ENCODE measurements around the gene FIZ1. TPM values are rescaled to one million over a fixed set of nuclear protein-coding genes. Genes with fewer than 3 reads are reported as not detected.

FIZ1 gene
- total RNA-seq, 4 donors from 2014 or later = 4.7 to 11.2 (median 9.9) TPM

GRCh38 chr19:55643003-55643886 is 43.9 kb upstream of the FIZ1 start, which contains the start of gene ZNF581:
ZNF581 (plus strand) TSS chr19:55643649; CDS start chr19:55644572, 923 bp downstream.
- Histone ChIP-seq H3K4me1 (peaks cover 3 to 94% (median 50%) of the 10 kb centered on the region in 3 donors), H3K4me3 (peak within 1 kb of the TSS; percentile 89 to 95)
- peak; percentile 61 for ATAC-seq

GRCh38 chr19:55642153-55643002 is 43.1 kb upstream of the FIZ1 start:
- 0 to 1% methylated on average over 14 to 15 of the region's 65 CpGs for WGBS, 2 donors (ENCODE audit: low coverage in 1 of 2)
- Histone ChIP-seq H3K9me3 (no peaks in the 10 kb centered on the region), H3K4me3 (peak overlapping the region; percentile 89 to 95), H3K27ac (peak overlapping the region; percentile 16 to 96 (median 93)), H3K36me3 (peaks cover 0 to 19% of the 10 kb centered on the region in 2 donors), H3K4me1 (peaks cover 3 to 94% (median 54%) of the 10 kb centered on the region in 3 donors), H3K27me3 (no peaks in the 10 kb centered on the region)
- ATAC-seq = peak; percentile 1
- no peak for TF ChIP-seq CTCF (IDR thresholded peaks at IDR 0.05)
- peak in 1 of 2 donors; percentile 6 for TF ChIP-seq POLR2A (IDR thresholded peaks at IDR 0.05)
- no peak for TF ChIP-seq EP300 (IDR thresholded peaks at IDR 0.05)
- peak; percentile 5 for TF ChIP-seq POLR2AphosphoS5 (IDR thresholded peaks at IDR 0.05)

More at GRCh38 chr19:55643003-55643886, 43.9 kb upstream of the FIZ1 start, which contains the start of gene ZNF581:
- Histone ChIP-seq H3K9me3 (no peaks in the 10 kb centered on the region), H3K27me3 (no peaks in the 10 kb centered on the region), H3K27ac (peak within 1 kb of the TSS; percentile 70 to 96 (median 93)), H3K36me3 (peaks cover 0 to 19% of the 10 kb centered on the region in 2 donors)
- WGBS, 2 donors (ENCODE audit: low coverage in 1 of 2) = 0 to 2% methylated on average over 10 to 15 of the region's 56 CpGs
- TF ChIP-seq EP300 (IDR thresholded peaks at IDR 0.05) = no peak
- TF ChIP-seq CTCF (IDR thresholded peaks at IDR 0.05) = no peak
- TF ChIP-seq POLR2A (IDR thresholded peaks at IDR 0.05) = peak in 1 of 2 donors; percentile 11
- TF ChIP-seq POLR2AphosphoS5 (IDR thresholded peaks at IDR 0.05) = peak; percentile 67

GRCh38 chr19:55641426-55642152 is 42.3 kb upstream of the FIZ1 start:
- Histone ChIP-seq H3K4me1 (peaks cover 3 to 94% (median 56%) of the 10 kb centered on the region in 3 donors), H3K36me3 (peaks cover 0 to 19% of the 10 kb centered on the region in 2 donors), H3K27me3 (no peaks in the 10 kb centered on the region), H3K27ac (peak overlapping the region; percentile 83 to 96 (median 93)), H3K4me3 (peak overlapping the region; percentile 89 to 95), H3K9me3 (no peaks in the 10 kb centered on the region)
- peak; percentile 3 for ATAC-seq
- WGBS, 2 donors (ENCODE audit: low coverage in 1 of 2) = 0 to 2% methylated on average over 2 to 24 of the region's 25 CpGs
- TF ChIP-seq POLR2AphosphoS5 (IDR thresholded peaks at IDR 0.05) (no peak), EP300 (IDR thresholded peaks at IDR 0.05) (no peak), POLR2A (IDR thresholded peaks at IDR 0.05) (no peak), CTCF (IDR thresholded peaks at IDR 0.05) (no peak)

- H3K27ac ChIP-seq = peak within 1 kb of the TSS; percentile 83 to 96 (median 93)
- H3K4me1 ChIP-seq = peaks cover 5 to 95% (median 64%) of the 10 kb centered on the region in 3 donors
- H3K27me3 ChIP-seq = no peaks in the 10 kb centered on the region
- peak; percentile 72 for ATAC-seq
- H3K9me3 ChIP-seq = no peaks in the 10 kb centered on the region
- TF ChIP-seq POLR2AphosphoS5 (IDR thresholded peaks at IDR 0.05) (peak; percentile 10), POLR2A (IDR thresholded peaks at IDR 0.05) (peak; percentile 14 to 30), CTCF (IDR thresholded peaks at IDR 0.05) (no peak)
- H3K36me3 ChIP-seq = peaks cover 0 to 14% of the 10 kb centered on the region in 2 donors
- H3K4me3 ChIP-seq = peak within 1 kb of the TSS; percentile 89 to 95
- WGBS, 2 donors (ENCODE audit: low coverage in 1 of 2) = 0% methylated on average over 16 of the region's 89 CpGs; no CpG with 5 or more reads in 1 of the 2 donors
Observed at GRCh38 chr19:55640577-55641425, 41.5 kb upstream of the FIZ1 start, which contains the start of gene ZNF580. ZNF580 (plus strand) TSS chr19:55641002; CDS start chr19:55642509, 1,507 bp downstream.
